ENCODE data around the gene HERPUD2.

GRCh38 chr7:35596061-35596460 lies 98.9 kb downstream of the HERPUD2 start:
- TF ChIP-seq CTCF (IDR thresholded peaks at IDR 0.05) (no peak), EP300 (IDR thresholded peaks at IDR 0.05) (no peak), POLR2A (IDR thresholded peaks at IDR 0.05) (no peak)
